OCI-LY1 (cell line): ENCODE data around the gene POMP.

Experiments
- EZH2 ChIP-seq: fragments of 200-600 bp; sonication (generic), shearing (Covaris generic); IDR thresholded peaks from 2 replicates; pipeline ENCODE4 v1.8.0; 2017; ENCODE audit warnings: borderline replicate concordance, mixed run types, mild to moderate bottlenecking, antibody characterized with exemption, low read length, moderate library complexity, mixed read lengths
- TF ChIP-seq, protein P1 (sequence below): fragments of 200-600 bp; sonication (generic), shearing (Covaris generic); IDR thresholded peaks from 2 replicates; pipeline ENCODE4 v1.5.1; 2017; ENCODE audit warnings: mild to moderate bottlenecking, antibody characterized with exemption, low read length, moderate library complexity, mixed read lengths

DNA sequence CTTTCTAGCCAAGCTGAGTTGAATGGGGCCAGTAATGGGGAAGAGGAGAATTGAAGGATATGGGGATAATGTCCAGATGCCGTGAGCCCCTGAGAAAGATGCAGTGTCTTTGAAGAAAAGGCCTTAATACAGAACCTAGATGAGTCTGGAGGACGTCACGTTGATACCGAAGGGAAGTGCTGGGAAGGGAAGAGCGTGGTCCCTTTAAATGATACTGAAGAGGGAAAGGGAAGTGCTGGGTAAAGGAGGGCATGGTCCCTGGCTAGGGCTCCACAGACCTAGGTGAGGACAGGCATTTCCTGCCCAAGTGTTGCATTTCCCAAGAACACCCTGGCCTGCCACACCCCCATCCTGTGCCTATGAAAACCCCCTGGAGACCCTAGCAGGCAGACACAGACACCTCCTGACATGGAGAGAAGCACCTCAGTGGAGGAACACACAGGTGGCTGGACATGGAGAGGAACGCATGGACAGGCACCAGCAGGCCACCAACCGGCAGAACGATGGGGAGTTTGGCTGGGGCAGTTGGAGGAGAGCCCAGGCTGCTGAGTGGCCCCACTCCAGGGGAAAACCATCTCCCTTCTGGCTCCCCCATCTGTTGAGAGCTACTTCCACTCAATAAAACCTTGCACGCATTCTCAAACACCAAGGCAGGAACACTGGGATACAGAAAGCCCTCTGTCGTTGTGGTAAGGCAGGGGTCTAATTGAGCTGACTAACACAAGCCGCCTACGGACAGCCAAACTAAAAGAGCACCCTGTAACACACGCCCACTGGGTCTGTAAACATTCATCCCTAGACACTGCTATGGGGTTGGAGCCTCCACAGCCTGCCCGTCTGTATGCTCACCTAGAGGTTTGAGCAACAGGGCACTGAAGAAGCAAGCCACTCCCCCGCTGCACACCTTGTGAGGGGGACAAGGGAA is 34.9 kb upstream of the POMP start:
- TF ChIP-seq, protein P1, sequence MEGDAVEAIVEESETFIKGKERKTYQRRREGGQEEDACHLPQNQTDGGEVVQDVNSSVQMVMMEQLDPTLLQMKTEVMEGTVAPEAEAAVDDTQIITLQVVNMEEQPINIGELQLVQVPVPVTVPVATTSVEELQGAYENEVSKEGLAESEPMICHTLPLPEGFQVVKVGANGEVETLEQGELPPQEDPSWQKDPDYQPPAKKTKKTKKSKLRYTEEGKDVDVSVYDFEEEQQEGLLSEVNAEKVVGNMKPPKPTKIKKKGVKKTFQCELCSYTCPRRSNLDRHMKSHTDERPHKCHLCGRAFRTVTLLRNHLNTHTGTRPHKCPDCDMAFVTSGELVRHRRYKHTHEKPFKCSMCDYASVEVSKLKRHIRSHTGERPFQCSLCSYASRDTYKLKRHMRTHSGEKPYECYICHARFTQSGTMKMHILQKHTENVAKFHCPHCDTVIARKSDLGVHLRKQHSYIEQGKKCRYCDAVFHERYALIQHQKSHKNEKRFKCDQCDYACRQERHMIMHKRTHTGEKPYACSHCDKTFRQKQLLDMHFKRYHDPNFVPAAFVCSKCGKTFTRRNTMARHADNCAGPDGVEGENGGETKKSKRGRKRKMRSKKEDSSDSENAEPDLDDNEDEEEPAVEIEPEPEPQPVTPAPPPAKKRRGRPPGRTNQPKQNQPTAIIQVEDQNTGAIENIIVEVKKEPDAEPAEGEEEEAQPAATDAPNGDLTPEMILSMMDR, result no peak
- no peak for TF ChIP-seq EZH2
